ENCODE measurements around the gene EIF4EBP2.
A peak's percentile ranks its signal among the peaks of the same experiment; 100 is the strongest.

Gene EIF4EBP2
- total RNA-seq = 81.1 to 108 reads per million in 2 donors

GRCh38 chr10:70404036-70404786, at the start of gene EIF4EBP2:
TSS of gene EIF4EBP2 (plus strand) at chr10:70404145. CDS start at chr10:70404402, 257 bp downstream.
- peak; percentile 95 to 99 (median 97) for DNase-seq

- no peak for DNase-seq
Observed at GRCh38 chr10:70354556-70354955, 49.4 kb upstream of the EIF4EBP2 start.

GRCh38 chr10:70355051-70356021, 48.6 kb upstream of the EIF4EBP2 start:
- DNase-seq = peak in 1 of 5 experiments; percentile 56

- DNase-seq = no peak
Observed at GRCh38 chr10:70357565-70357964, 46.4 kb upstream of the EIF4EBP2 start.

GRCh38 chr10:70358446-70358845, 45.5 kb upstream of the EIF4EBP2 start:
- no peak for DNase-seq

- DNase-seq = no peak
Observed at GRCh38 chr10:70359017-70359550, 44.9 kb upstream of the EIF4EBP2 start.

GRCh38 chr10:70360215-70360614, 43.7 kb upstream of the EIF4EBP2 start:
- DNase-seq = no peak

- no peak for DNase-seq
Observed at GRCh38 chr10:70362328-70362727, 41.6 kb upstream of the EIF4EBP2 start.

- DNase-seq = no peak
Observed at GRCh38 chr10:70363292-70363691, 40.7 kb upstream of the EIF4EBP2 start.

- peak; percentile 60 to 76 (median 71) for DNase-seq
Observed at GRCh38 chr10:70363971-70364771, 39.8 kb upstream of the EIF4EBP2 start.

GRCh38 chr10:70364772-70365091, 39.2 kb upstream of the EIF4EBP2 start:
- DNase-seq = no peak

GRCh38 chr10:70367195-70367796, 36.6 kb upstream of the EIF4EBP2 start:
- DNase-seq = no peak

GRCh38 chr10:70368774-70369482, 35.0 kb upstream of the EIF4EBP2 start:
- DNase-seq = no peak

- DNase-seq = no peak
Observed at GRCh38 chr10:70369498-70370018, 34.4 kb upstream of the EIF4EBP2 start.

- DNase-seq = no peak
Observed at GRCh38 chr10:70370766-70371165, 33.2 kb upstream of the EIF4EBP2 start.

- no peak for DNase-seq
Observed at GRCh38 chr10:70371846-70372245, 32.1 kb upstream of the EIF4EBP2 start.

GRCh38 chr10:70374775-70375614, 28.9 kb upstream of the EIF4EBP2 start:
- DNase-seq = no peak

GRCh38 chr10:70376436-70377378, 27.2 kb upstream of the EIF4EBP2 start:
- DNase-seq = no peak

- DNase-seq = no peak
Observed at GRCh38 chr10:70378122-70378521, 25.8 kb upstream of the EIF4EBP2 start.

Measured in T-helper 2 cell (primary cell).